ENCODE measurements around the gene GPC5.
A peak's percentile ranks its signal among the peaks of the same experiment; 100 is the strongest.
"Not testable (repeated sequence)": the region's sequence is repeated elsewhere in the genome, so short reads cannot be mapped to it uniquely, and the experiment has no call there.

The GPC5 gene

DNA sequence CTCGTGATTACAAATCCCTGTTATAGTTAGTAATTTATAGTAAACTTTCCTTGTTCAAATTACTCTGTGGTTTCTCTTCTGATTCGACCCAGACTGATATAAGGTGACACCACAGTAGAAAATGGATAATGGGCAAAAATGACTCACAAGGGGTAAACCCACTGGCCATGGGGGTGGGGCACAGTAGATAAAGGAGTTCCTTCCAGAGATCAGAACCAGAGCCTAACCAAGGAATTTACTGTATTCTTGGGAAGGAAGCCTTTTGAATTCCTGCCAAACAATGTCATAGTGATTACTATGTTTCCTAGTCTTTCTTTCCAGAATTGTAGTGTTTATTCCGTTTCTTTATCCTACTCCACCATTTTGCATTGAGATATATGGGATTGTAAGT lies 29.0 kb upstream of the GPC5 start:
- DNase-seq (ENCODE audit: low spot score) = no peak

DNA sequence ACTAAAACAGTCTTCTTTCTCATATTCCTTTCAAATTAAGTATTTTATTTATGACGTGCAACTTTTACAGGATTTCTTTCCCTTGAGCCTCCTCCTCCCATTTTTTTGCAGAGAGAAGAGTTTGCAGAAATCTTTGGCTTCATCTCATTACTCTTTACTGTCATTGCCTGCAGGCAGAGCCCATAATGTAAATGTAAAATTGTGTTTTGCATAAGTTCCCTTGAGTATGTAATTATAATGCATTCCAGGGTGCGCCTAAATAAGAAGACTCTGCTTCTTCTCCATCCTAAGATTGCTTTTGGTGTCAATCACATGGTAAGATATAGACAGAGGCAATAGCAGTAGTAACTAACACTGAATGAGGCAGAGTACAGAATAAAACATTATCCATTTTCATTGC lies 27.9 kb upstream of the GPC5 start:
- no peak for DNase-seq (ENCODE audit: low spot score)

DNA sequence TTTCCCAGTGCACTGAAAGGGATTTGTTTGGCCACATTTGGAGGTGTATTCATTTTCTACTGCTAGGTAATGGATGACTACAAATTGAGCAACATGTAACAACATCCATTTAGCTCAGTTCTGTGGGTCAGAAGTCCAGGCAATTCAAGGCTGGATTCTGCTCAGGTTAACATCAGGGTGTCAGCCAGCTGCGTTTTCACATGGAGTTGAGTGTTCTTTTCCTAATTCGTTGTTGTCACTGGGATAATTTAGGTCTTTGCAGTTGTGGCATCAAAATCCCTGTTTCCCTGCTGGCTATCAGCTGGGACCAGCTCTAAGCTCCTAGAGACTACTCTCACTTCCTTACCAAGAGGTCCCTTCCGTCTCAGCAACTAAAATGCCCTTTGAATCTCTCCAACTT lies 25.5 kb upstream of the GPC5 start:
- no peak for DNase-seq (ENCODE audit: low spot score)

DNA sequence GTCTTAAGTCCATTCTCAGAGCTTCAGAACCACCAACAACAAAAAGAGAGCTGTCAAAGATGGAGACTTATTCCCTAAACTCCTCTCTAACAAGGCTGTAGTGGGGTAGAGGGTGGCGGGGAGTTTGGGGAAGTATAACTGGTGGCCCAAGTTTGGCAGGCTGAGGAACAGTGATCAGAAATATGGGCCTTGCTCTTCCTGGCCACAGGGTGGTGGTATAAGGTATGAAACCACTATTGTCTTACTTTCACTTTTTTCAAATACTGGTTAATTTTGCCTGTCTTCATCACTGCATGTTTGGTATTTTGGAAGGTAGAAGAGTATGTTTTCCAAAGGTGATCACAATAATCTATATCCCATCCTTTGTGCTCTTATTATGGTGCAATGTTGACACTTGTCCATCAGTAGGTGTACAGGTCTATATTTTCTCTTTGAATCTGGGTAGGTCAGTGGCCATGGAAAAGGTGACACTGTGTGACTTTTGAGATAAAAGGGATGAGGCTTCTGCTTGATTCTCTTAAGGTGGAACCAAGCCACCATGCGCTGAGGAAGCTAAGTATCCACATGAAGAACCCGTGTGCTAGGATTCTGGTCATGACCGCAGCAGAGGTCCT lies 23.2 kb upstream of the GPC5 start:
- peak; percentile 9 for DNase-seq (ENCODE audit: low spot score)

GRCh38 chr13:91381371-91381770 lies 17.1 kb upstream of the GPC5 start:
- DNase-seq (ENCODE audit: low spot score) = no peak

DNA sequence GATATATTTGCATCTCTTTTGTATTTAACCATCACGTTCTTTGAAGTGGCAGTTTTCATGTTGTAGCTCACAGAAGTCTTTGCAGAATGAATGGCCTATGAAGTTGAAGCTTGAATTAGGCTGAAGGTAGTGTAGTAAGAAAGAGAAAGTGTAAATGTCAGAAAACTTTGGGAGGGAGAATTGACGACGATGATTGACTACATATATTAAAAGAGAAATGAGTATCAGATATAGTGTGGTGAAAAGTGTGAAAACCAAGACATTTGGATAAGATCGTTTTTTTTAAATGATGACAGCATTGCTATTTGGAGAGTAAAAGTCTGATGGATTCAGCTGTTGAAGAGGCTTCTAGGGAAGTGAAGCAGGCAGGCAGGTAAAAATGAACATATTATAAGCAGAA lies 14.6 kb upstream of the GPC5 start:
- DNase-seq (ENCODE audit: low spot score) = no peak

DNA sequence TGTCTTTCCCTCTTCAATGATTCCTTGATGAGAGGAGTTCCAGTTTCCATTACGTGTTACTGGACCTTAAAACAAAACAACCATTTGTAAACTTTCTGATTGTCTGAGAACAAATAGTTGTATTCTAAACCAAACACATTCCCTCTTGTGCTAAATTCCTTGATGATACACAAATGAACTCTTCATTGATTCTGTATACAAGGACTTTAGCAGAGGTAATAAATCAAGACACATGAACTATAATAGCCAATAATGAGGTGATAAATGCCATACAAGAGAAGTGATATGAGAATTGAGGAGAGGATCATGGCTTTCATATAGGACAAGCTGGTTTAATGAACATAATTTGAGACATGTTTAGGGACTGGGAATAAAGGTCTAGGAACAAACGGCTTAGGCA lies 13.5 kb upstream of the GPC5 start:
- no peak for DNase-seq (ENCODE audit: low spot score)

DNA sequence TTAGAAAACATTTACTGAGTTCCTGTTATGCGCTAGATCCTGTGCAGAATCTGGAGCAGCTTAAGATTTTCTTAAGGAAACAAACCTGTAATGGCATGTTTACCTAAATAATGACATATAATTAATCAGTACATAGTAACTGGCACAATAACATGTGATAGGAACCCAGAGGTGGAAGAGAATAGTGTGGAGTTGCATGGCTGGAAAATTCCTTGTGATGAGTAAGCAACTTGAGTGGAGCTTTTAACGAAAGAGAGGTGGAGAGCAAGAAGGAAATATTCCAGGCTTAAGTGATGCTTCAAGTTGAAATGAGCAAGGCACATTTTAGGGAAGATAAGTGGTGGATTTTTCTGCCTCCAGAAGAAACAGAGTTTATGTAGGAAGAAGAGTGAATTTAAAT lies 9.2 kb upstream of the GPC5 start:
- no peak for DNase-seq (ENCODE audit: low spot score)

GRCh38 chr13:91397595-91397994 lies 826 bp upstream of the GPC5 start:
- DNase-seq (ENCODE audit: low spot score) = no peak

GRCh38 chr13:91399189-91400062 lies 1.0 kb downstream of the GPC5 start:
- no peak for DNase-seq (ENCODE audit: low spot score)

GRCh38 chr13:91400063-91400399 lies 1.6 kb downstream of the GPC5 start:
- no peak for DNase-seq (ENCODE audit: low spot score)

DNA sequence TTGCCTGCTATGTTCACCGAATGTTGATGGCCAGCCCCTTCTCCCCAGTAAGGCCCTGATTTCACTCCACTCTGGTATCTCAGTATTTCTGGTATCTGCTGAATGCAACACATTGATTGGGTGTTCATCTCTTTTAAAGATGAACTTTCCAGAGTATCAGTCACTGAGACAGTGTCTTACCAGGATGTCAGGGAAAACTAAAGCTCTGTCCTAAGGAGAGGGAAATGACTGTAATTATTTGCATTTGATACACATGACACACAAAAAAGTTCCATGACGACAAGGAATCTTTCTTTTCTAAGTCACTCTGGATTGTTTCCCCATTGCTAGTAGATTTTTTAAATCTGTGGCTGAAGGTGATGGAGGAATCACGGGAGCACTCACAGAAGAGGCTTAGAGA lies 2.2 kb downstream of the GPC5 start:
- no peak for DNase-seq (ENCODE audit: low spot score)

GRCh38 chr13:91401920-91402319 lies 3.5 kb downstream of the GPC5 start:
- DNase-seq (ENCODE audit: low spot score) = no peak

GRCh38 chr13:91405240-91405639 lies 6.8 kb downstream of the GPC5 start:
- DNase-seq (ENCODE audit: low spot score) = no peak

DNA sequence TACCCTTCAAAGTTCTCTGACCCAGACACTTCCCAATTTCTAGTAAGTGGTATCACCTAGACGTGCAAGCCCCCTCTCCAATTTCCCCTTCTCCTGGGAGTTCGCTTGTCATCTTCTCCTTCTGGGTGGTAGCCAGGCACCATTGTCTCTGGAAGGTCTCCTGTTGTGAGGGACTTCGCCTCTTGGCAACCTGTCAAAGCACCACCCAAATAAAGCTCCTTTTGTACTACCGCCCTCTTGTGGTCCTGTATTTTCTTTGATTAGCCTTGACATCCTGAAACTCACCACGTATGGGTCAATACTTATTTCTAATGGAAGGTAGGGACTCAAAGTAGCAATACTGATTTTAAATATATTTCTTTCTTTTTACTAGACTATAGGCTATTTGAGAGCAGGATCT lies 8.2 kb downstream of the GPC5 start:
- DNase-seq (ENCODE audit: low spot score) = peak; percentile 49

DNA sequence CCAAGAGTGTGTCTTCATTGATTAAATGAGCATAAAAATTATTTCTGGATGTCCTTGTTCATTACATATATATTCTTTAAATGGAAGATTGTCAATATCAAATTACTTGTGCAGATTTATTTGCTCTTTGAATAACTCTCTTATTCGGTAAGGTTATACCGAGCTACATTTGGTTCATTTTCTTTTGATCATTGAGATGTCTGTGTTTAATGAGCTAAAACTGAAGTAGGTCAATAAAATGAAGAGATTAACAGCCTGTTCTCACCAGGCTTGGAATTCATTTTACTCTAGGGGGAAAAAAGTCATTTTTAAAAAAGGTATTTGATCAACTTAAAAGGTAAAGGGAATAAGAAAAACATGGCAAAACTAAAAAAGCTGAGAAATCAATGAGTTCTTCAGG lies 10.6 kb downstream of the GPC5 start:
- DNase-seq (ENCODE audit: low spot score) = no peak

GRCh38 chr13:91416579-91416978 lies 18.2 kb downstream of the GPC5 start:
- DNase-seq (ENCODE audit: low spot score) = not testable (repeated sequence)

- no peak for DNase-seq (ENCODE audit: low spot score)
Measured at GRCh38 chr13:91417660-91418325, 19.4 kb downstream of the GPC5 start.

- DNase-seq (ENCODE audit: low spot score) = no peak
Measured at GRCh38 chr13:91426913-91427312, 28.5 kb downstream of the GPC5 start.

DNA sequence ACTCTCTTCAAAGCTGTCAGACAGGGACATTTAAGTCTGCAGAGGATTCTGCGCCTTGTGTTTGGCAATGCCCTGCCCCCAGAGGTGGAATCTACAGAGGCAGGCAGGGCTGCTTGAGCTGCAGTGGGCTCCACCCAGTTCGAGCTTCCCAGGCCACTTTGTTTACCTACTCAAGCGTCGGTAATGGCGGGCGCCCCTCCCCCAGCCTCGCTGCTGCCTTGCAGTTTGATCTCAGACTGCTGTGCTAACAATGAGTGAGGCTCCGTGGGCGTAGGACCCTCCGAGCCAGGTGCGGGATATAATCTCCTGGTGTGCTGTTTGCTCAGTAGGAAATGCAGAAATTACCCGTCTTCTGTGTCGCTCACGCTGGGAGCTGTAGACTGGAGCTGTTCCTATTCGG lies 40.3 kb downstream of the GPC5 start:
- DNase-seq (ENCODE audit: low spot score) = not testable (repeated sequence)

GRCh38 chr13:91450913-91451312 lies 52.5 kb downstream of the GPC5 start:
- DNase-seq (ENCODE audit: low spot score) = no peak

- no peak for DNase-seq (ENCODE audit: low spot score)
Measured at GRCh38 chr13:91454666-91455065, 56.2 kb downstream of the GPC5 start.

DNA sequence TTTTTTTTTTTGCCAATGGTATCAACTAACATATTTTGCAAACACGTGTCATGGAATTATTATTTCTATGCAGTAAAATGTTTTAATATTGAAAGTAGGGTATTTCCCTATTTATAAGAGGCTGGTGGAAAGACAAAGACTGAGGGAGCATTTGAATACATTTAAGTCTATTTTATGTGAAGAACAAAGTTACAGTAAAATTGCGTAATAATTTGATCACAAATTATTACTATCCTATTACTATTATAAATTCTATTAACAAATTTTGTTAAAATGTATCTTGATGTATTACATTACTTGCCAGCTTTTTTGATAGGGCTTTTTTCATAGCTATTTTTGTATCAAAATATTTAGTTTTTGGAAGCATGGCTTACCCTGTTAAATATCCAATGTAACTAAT lies 58.4 kb downstream of the GPC5 start:
- DNase-seq (ENCODE audit: low spot score) = no peak
